Activated CD4-positive, alpha-beta T cell treated with anti-CD3 and anti-CD28 coated beads for 36 hours (primary cell): Measurements from ENCODE around the gene BIRC6. TPM values are rescaled to one million over a fixed set of nuclear protein-coding genes. Genes with fewer than 3 reads are reported as not detected.

Source experiments
- ATAC-seq: fragments of 200-7000 bp; cut with Tn5 transposase; one replicate; pipeline ENCODE4 v1.10.0; 2021; ENCODE audit warnings: mild to moderate bottlenecking, moderate library complexity
- CTCF ChIA-PET: fragments of 350-600 bp; sonication (Branson Sonifier 250); formaldehyde crosslinking; loops from one replicate; lab custom pipeline; 2021; ENCODE audit warnings: antibody characterized with exemption; lab: Charles Lee
- POLR2A ChIA-PET: fragments of 350-600 bp; sonication (Branson Sonifier 250); formaldehyde crosslinking; loops from one replicate; lab custom pipeline; 2021; ENCODE audit warnings: antibody characterized with exemption, inconsistent platforms; lab: Charles Lee
- DNase-seq: peaks from one replicate; pipeline ENCODE4 v3.0.0-alpha.2; 2020
- H3K27ac Mint-ChIP-seq: one replicate; pipeline ENCODE4 v1.8.0; 2021; ENCODE audit warnings: mixed read lengths
- H3K27me3 Mint-ChIP-seq: one replicate; pipeline ENCODE4 v1.8.0; 2021; ENCODE audit warnings: mixed read lengths
- H3K36me3 Mint-ChIP-seq: one replicate; pipeline ENCODE4 v1.8.0; 2021; ENCODE audit warnings: low read depth, mixed read lengths
- H3K4me1 Mint-ChIP-seq: one replicate; pipeline ENCODE4 v1.8.0; 2021; ENCODE audit warnings: mixed read lengths
- H3K4me3 Mint-ChIP-seq: one replicate; pipeline ENCODE4 v1.8.0; 2021; ENCODE audit warnings: mild to moderate bottlenecking, moderate library complexity, mixed read lengths
- H3K9me3 Mint-ChIP-seq: one replicate; pipeline ENCODE4 v1.8.0; 2021; ENCODE audit warnings: low read depth, mixed read lengths
- intact Hi-C, 2 experiments: fragments of 100-400 bp; cut with DNase I in 1 of 2; cut with micrococcal nuclease in 1 of 2; formaldehyde crosslinking; loops; one replicate each; pipeline versions ENCODE4 v1.14.2 to v1.15.1; 2022 to 2024; cut with DNase I, micrococcal nuclease
- total RNA-seq, 2 experiments: library from RNA; stranded (reverse); gene quantifications; one replicate each; pipeline ENCODE4 v1.2.3, GENCODE V29; 2021

Gene BIRC6
- total RNA-seq, 2 experiments from 2014 or later: 66.1 to 70.1 TPM

GRCh38 chr2:32417659-32418058 is 60.8 kb downstream of the BIRC6 start:
- ChIA-PET POLR2A (no interaction called here), CTCF (no interaction called here)
- intact Hi-C loops: no loop called here
- Mint-ChIP-seq H3K9me3 (no peaks in the 10 kb centered on the region), H3K36me3 (peaks cover 44% of the 10 kb centered on the region), H3K27ac (no peak overlapping the region), H3K4me3 (no peak overlapping the region), H3K4me1 (peaks cover 22% of the 10 kb centered on the region), H3K27me3 (no peaks in the 10 kb centered on the region)
- DNase-seq (no peak), ATAC-seq (no peak)

GRCh38 chr2:32418778-32419177 is 62.0 kb downstream of the BIRC6 start:
- no peak overlapping the region for H3K4me3 Mint-ChIP-seq
- H3K27ac Mint-ChIP-seq: no peak overlapping the region
- intact Hi-C loops: no loop called here
- no peak for ATAC-seq
- ChIA-PET CTCF (interaction anchor here (1.2 kb wide), 1 partner anchor 13 kb away, joined by 3 read pairs; no protein-coding TSS in a partner anchor), POLR2A (interaction anchor here (0.6 kb wide), 1 partner anchor 157 kb away, joined by 4 read pairs; no protein-coding TSS in a partner anchor)
- DNase-seq: no peak
- peaks cover 28% of the 10 kb centered on the region for H3K4me1 Mint-ChIP-seq
- H3K36me3 Mint-ChIP-seq: peaks cover 47% of the 10 kb centered on the region
- H3K27me3 Mint-ChIP-seq: no peaks in the 10 kb centered on the region
- H3K9me3 Mint-ChIP-seq: no peaks in the 10 kb centered on the region

GRCh38 chr2:32422133-32422532 is 65.3 kb downstream of the BIRC6 start:
- DNase-seq: no peak
- no peak for ATAC-seq
- ChIA-PET CTCF (no interaction called here), POLR2A (no interaction called here)
- intact Hi-C loops: no loop called here
- Mint-ChIP-seq H3K4me3 (no peak overlapping the region), H3K27ac (no peak overlapping the region), H3K4me1 (peaks cover 49% of the 10 kb centered on the region), H3K9me3 (no peaks in the 10 kb centered on the region), H3K27me3 (no peaks in the 10 kb centered on the region), H3K36me3 (peaks cover 31% of the 10 kb centered on the region)

- CTCF ChIA-PET: no interaction called here
- no peak overlapping the region for H3K4me3 Mint-ChIP-seq
- POLR2A ChIA-PET: no interaction called here
- H3K36me3 Mint-ChIP-seq: peaks cover 21% of the 10 kb centered on the region
- DNase-seq (no peak), ATAC-seq (no peak)
- no peak overlapping the region for H3K27ac Mint-ChIP-seq
- H3K9me3 Mint-ChIP-seq: no peaks in the 10 kb centered on the region
- intact Hi-C loops: no loop called here
- H3K4me1 Mint-ChIP-seq: peaks cover 58% of the 10 kb centered on the region
- no peaks in the 10 kb centered on the region for H3K27me3 Mint-ChIP-seq
Observed at GRCh38 chr2:32423536-32423935, 66.7 kb downstream of the BIRC6 start.

- ChIA-PET CTCF (no interaction called here), POLR2A (no interaction called here)
- Mint-ChIP-seq H3K36me3 (peaks cover 25% of the 10 kb centered on the region), H3K27me3 (no peaks in the 10 kb centered on the region), H3K9me3 (no peaks in the 10 kb centered on the region), H3K27ac (no peak overlapping the region), H3K4me1 (peaks cover 55% of the 10 kb centered on the region), H3K4me3 (no peak overlapping the region)
- ATAC-seq (no peak), DNase-seq (no peak)
- intact Hi-C loops: no loop called here
Observed at GRCh38 chr2:32424739-32425138, 67.9 kb downstream of the BIRC6 start.

GRCh38 chr2:32425719-32426141 is 68.9 kb downstream of the BIRC6 start:
- Mint-ChIP-seq H3K27ac (peak overlapping the region; percentile 5), H3K27me3 (no peaks in the 10 kb centered on the region), H3K4me3 (no peak overlapping the region), H3K9me3 (no peaks in the 10 kb centered on the region), H3K4me1 (peaks cover 50% of the 10 kb centered on the region), H3K36me3 (peaks cover 25% of the 10 kb centered on the region)
- ChIA-PET POLR2A (no interaction called here), CTCF (no interaction called here)
- ATAC-seq (no peak), DNase-seq (no peak)
- intact Hi-C loops: no loop called here

- CTCF ChIA-PET: no interaction called here
- ATAC-seq (no peak), DNase-seq (no peak)
- H3K36me3 Mint-ChIP-seq: peaks cover 19% of the 10 kb centered on the region
- no peaks in the 10 kb centered on the region for H3K9me3 Mint-ChIP-seq
- peaks cover 38% of the 10 kb centered on the region for H3K4me1 Mint-ChIP-seq
- POLR2A ChIA-PET: no interaction called here
- H3K4me3 Mint-ChIP-seq: no peak overlapping the region
- no peak overlapping the region for H3K27ac Mint-ChIP-seq
- no peaks in the 10 kb centered on the region for H3K27me3 Mint-ChIP-seq
- intact Hi-C loops: no loop called here
Observed at GRCh38 chr2:32427672-32428610, 71.1 kb downstream of the BIRC6 start.

GRCh38 chr2:32430804-32431203 is 74.0 kb downstream of the BIRC6 start:
- H3K27ac Mint-ChIP-seq: no peak overlapping the region
- peaks cover 18% of the 10 kb centered on the region for H3K4me1 Mint-ChIP-seq
- ChIA-PET CTCF (no interaction called here), POLR2A (no interaction called here)
- H3K27me3 Mint-ChIP-seq: no peaks in the 10 kb centered on the region
- H3K9me3 Mint-ChIP-seq: no peaks in the 10 kb centered on the region
- H3K4me3 Mint-ChIP-seq: no peak overlapping the region
- H3K36me3 Mint-ChIP-seq: peaks cover 21% of the 10 kb centered on the region
- DNase-seq (no peak), ATAC-seq (no peak)
- intact Hi-C loops: no loop called here

- no peak for DNase-seq
- peak overlapping the region; percentile 63 for H3K27ac Mint-ChIP-seq
- ChIA-PET CTCF (interaction anchor here (0.6 kb wide), 1 partner anchor 370 kb away, joined by 3 read pairs; no protein-coding TSS in a partner anchor), POLR2A (interaction anchor here (0.6 kb wide), 1 partner anchor 151 kb away, joined by 3 read pairs; no protein-coding TSS in a partner anchor)
- H3K27me3 Mint-ChIP-seq: no peaks in the 10 kb centered on the region
- peak; percentile 42 for ATAC-seq
- intact Hi-C loops: no loop called here
- H3K36me3 Mint-ChIP-seq: peaks cover 44% of the 10 kb centered on the region
- no peak overlapping the region for H3K4me3 Mint-ChIP-seq
- no peaks in the 10 kb centered on the region for H3K9me3 Mint-ChIP-seq
- peaks cover 3% of the 10 kb centered on the region for H3K4me1 Mint-ChIP-seq
Observed at GRCh38 chr2:32436150-32436549, 79.3 kb downstream of the BIRC6 start.

- H3K9me3 Mint-ChIP-seq: no peaks in the 10 kb centered on the region
- CTCF ChIA-PET: interaction anchor here (0.8 to 1.3 kb wide), 2 partner anchors 11 to 50 kb away, joined by 3 read pairs; no protein-coding TSS in a partner anchor
Observed at GRCh38 chr2:32442020-32442467, 85.2 kb downstream of the BIRC6 start.

GRCh38 chr2:32446369-32446768 is 89.5 kb downstream of the BIRC6 start:
- H3K4me1 Mint-ChIP-seq: no peaks in the 10 kb centered on the region
- POLR2A ChIA-PET: no interaction called here
- H3K9me3 Mint-ChIP-seq: no peaks in the 10 kb centered on the region
- no peak overlapping the region for H3K27ac Mint-ChIP-seq
- H3K4me3 Mint-ChIP-seq: no peak overlapping the region
- no peak for DNase-seq
- CTCF ChIA-PET: no interaction called here
- H3K27me3 Mint-ChIP-seq: no peaks in the 10 kb centered on the region
- intact Hi-C loops: no loop called here
- no peak for ATAC-seq
- peaks cover 50% of the 10 kb centered on the region for H3K36me3 Mint-ChIP-seq

More at GRCh38 chr2:32442020-32442467, 85.2 kb downstream of the BIRC6 start:
- POLR2A ChIA-PET: no interaction called here
- Mint-ChIP-seq H3K27me3 (no peaks in the 10 kb centered on the region), H3K4me3 (no peak overlapping the region), H3K4me1 (no peaks in the 10 kb centered on the region), H3K27ac (no peak overlapping the region), H3K36me3 (peaks cover 55% of the 10 kb centered on the region)
- intact Hi-C loops: no loop called here
- ATAC-seq (no peak), DNase-seq (no peak)

- Mint-ChIP-seq H3K4me1 (peaks cover 2% of the 10 kb centered on the region), H3K9me3 (no peaks in the 10 kb centered on the region), H3K4me3 (no peak overlapping the region), H3K36me3 (peaks cover 32% of the 10 kb centered on the region), H3K27ac (no peak overlapping the region), H3K27me3 (no peaks in the 10 kb centered on the region)
- ATAC-seq (peak; percentile 74), DNase-seq (no peak)
- intact Hi-C loops: no loop called here
- POLR2A ChIA-PET: no interaction called here
- CTCF ChIA-PET: no interaction called here
Observed at GRCh38 chr2:32450851-32451250, 94.0 kb downstream of the BIRC6 start.
